Mesendoderm (in vitro differentiated cells): ENCODE measurements around the gene GALNT7.

Experiments used
- DNase-seq: peaks from one replicate; pipeline ENCODE4 v3.0.0; 2013
- H2AK5ac ChIP-seq: 2 replicates; pipeline ENCODE4 v1.6.1; 2013; ENCODE audit warnings: low read length, inconsistent platforms
- H2BK120ac ChIP-seq: 2 replicates; pipeline ENCODE4 v1.6.1; 2013; ENCODE audit warnings: low read depth, mild to moderate bottlenecking, low read length, moderate library complexity, mixed read lengths
- H2BK15ac ChIP-seq: replicated peaks from 2 replicates; pipeline ENCODE4 v1.6.1; 2013; ENCODE audit warnings: low read depth, mild to moderate bottlenecking, moderate library complexity
- H2BK5ac ChIP-seq: 2 replicates; pipeline ENCODE4 v1.6.1; 2013; ENCODE audit warnings: low read length, inconsistent platforms
- H3K18ac ChIP-seq: 2 replicates; pipeline ENCODE4 v1.6.1; 2013; ENCODE audit warnings: mild to moderate bottlenecking, low read length, mixed read lengths
- H3K23ac ChIP-seq: one replicate; pipeline ENCODE4 v1.6.1; 2013; ENCODE audit warnings: low read length
- H3K27ac ChIP-seq: 2 replicates; pipeline ENCODE4 v1.5.1; 2013; ENCODE audit warnings: low read depth, mild to moderate bottlenecking, inconsistent platforms, low read length, moderate library complexity
- H3K27me3 ChIP-seq: 2 replicates; pipeline ENCODE4 v1.6.1; 2013; ENCODE audit warnings: low read length, control low read depth, mild to moderate bottlenecking, inconsistent platforms; ENCODE audit not compliant: insufficient read depth, poor library complexity
- H3K36me3 ChIP-seq: 2 replicates; pipeline ENCODE4 v1.6.1; 2013; ENCODE audit warnings: low read length, inconsistent platforms; ENCODE audit not compliant: control insufficient read depth, insufficient read depth
- H3K4ac ChIP-seq: one replicate; pipeline ENCODE4 v1.6.1; 2013; ENCODE audit warnings: low read depth, mild to moderate bottlenecking, low read length, moderate library complexity
- H3K4me1 ChIP-seq: 2 replicates; pipeline ENCODE4 v1.6.1; 2013; ENCODE audit warnings: low read depth, low read length, inconsistent platforms; ENCODE audit not compliant: control insufficient read depth
- H3K4me2 ChIP-seq: 2 replicates; pipeline ENCODE4 v1.6.1; 2013; ENCODE audit warnings: low read length
- H3K4me3 ChIP-seq: 2 replicates; pipeline ENCODE4 v1.5.1; 2013; ENCODE audit warnings: mild to moderate bottlenecking, low read length
- H3K56ac ChIP-seq: one replicate; pipeline ENCODE4 v1.6.1; 2013; ENCODE audit warnings: low read length
- H3K79me1 ChIP-seq: 2 replicates; pipeline ENCODE4 v1.6.1; 2013; ENCODE audit warnings: low read length, inconsistent platforms
- H3K79me2 ChIP-seq: 2 replicates; pipeline ENCODE4 v1.6.1; 2013; ENCODE audit warnings: mild to moderate bottlenecking, low read length; ENCODE audit not compliant: control insufficient read depth, insufficient read depth
- H3K9ac ChIP-seq: 2 replicates; pipeline ENCODE4 v1.6.1; 2013; ENCODE audit warnings: low read length, inconsistent platforms
- H4K5ac ChIP-seq: one replicate; pipeline ENCODE4 v1.6.1; 2013; ENCODE audit warnings: low read length
- H4K8ac ChIP-seq: one replicate; pipeline ENCODE4 v1.6.1; 2013; ENCODE audit warnings: low read depth, mild to moderate bottlenecking, control low read depth, low read length, moderate library complexity
- WGBS: extraction: QIAGEN DNeasy Blood & Tissue Kit; methylation state at CpG from one replicate; pipeline ENCODE4 v1.1.7; 2013; ENCODE audit warnings: low lambda C conversion rate, missing lambda C conversion rate; ENCODE audit not compliant: insufficient coverage; ENCODE audit errors: extremely low coverage; 5-methylcytosine and 5-hydroxymethylcytosine counted together

The GALNT7 gene

GRCh38 chr4:173211838-173212237, 43.2 kb downstream of the GALNT7 start:
- H3K27me3 ChIP-seq, result no peaks in the 10 kb centered on the region
- no peak overlapping the region for H3K18ac ChIP-seq
- no peak overlapping the region for H3K4me2 ChIP-seq
- no peak overlapping the region for H2AK5ac ChIP-seq
- H3K23ac ChIP-seq, result no peak overlapping the region
- peaks cover 18% of the 10 kb centered on the region for H3K79me2 ChIP-seq
- H2BK15ac ChIP-seq, result no peak overlapping the region
- H2BK120ac ChIP-seq, result no peak overlapping the region
- no CpG with 5 or more reads among the region's 1 CpG for WGBS
- H3K79me1 ChIP-seq, result peaks cover 6% of the 10 kb centered on the region
- no peak overlapping the region for H3K4ac ChIP-seq
- H4K8ac ChIP-seq, result no peak overlapping the region
- peak; percentile 82 for DNase-seq
- H3K4me1 ChIP-seq, result peaks cover 3% of the 10 kb centered on the region
- no peak overlapping the region for H3K27ac ChIP-seq
- H3K56ac ChIP-seq, result no peak overlapping the region
- H4K5ac ChIP-seq, result no peak overlapping the region
- no peak overlapping the region for H3K4me3 ChIP-seq
- H2BK5ac ChIP-seq, result no peak overlapping the region
- H3K36me3 ChIP-seq, result no peaks in the 10 kb centered on the region
- H3K9ac ChIP-seq, result no peak overlapping the region

GRCh38 chr4:173212379-173212778, 43.8 kb downstream of the GALNT7 start:
- no peak overlapping the region for H3K27ac ChIP-seq
- peaks cover 4% of the 10 kb centered on the region for H3K79me1 ChIP-seq
- no peak for DNase-seq
- no peak overlapping the region for H2BK120ac ChIP-seq
- H2BK15ac ChIP-seq, result no peak overlapping the region
- no peak overlapping the region for H3K23ac ChIP-seq
- H4K5ac ChIP-seq, result no peak overlapping the region
- H4K8ac ChIP-seq, result no peak overlapping the region
- H3K4me2 ChIP-seq, result no peak overlapping the region
- peaks cover 18% of the 10 kb centered on the region for H3K79me2 ChIP-seq
- no peak overlapping the region for H2AK5ac ChIP-seq
- H3K36me3 ChIP-seq, result no peaks in the 10 kb centered on the region
- H3K4me3 ChIP-seq, result no peak overlapping the region
- WGBS, result no CpG with 5 or more reads among the region's 1 CpG
- H3K9ac ChIP-seq, result no peak overlapping the region
- peaks cover 3% of the 10 kb centered on the region for H3K4me1 ChIP-seq
- H3K4ac ChIP-seq, result no peak overlapping the region
- H3K18ac ChIP-seq, result no peak overlapping the region
- H3K56ac ChIP-seq, result no peak overlapping the region
- no peak overlapping the region for H2BK5ac ChIP-seq
- no peaks in the 10 kb centered on the region for H3K27me3 ChIP-seq

GRCh38 chr4:173213296-173213695, 44.7 kb downstream of the GALNT7 start:
- Histone ChIP-seq H3K36me3 (no peaks in the 10 kb centered on the region), H2AK5ac (no peak overlapping the region), H3K79me2 (peaks cover 18% of the 10 kb centered on the region), H3K4me1 (peaks cover 3% of the 10 kb centered on the region), H4K5ac (no peak overlapping the region), H2BK15ac (no peak overlapping the region), H3K4me3 (no peak overlapping the region), H3K4ac (no peak overlapping the region), H3K23ac (no peak overlapping the region), H3K27me3 (no peaks in the 10 kb centered on the region), H2BK120ac (no peak overlapping the region), H2BK5ac (no peak overlapping the region), H3K18ac (no peak overlapping the region), H4K8ac (no peak overlapping the region), H3K56ac (no peak overlapping the region), H3K27ac (no peak overlapping the region), H3K9ac (no peak overlapping the region), H3K4me2 (no peak overlapping the region), H3K79me1 (peaks cover 4% of the 10 kb centered on the region)
- no peak for DNase-seq
- WGBS, result no CpG with 5 or more reads among the region's 2 CpGs

- Histone ChIP-seq H3K36me3 (no peaks in the 10 kb centered on the region), H3K27ac (no peak overlapping the region), H3K4ac (no peak overlapping the region), H3K79me1 (peaks cover 4% of the 10 kb centered on the region), H2AK5ac (no peak overlapping the region), H3K18ac (no peak overlapping the region), H2BK5ac (no peak overlapping the region), H3K4me2 (no peak overlapping the region), H4K8ac (no peak overlapping the region), H2BK120ac (no peak overlapping the region), H3K27me3 (no peaks in the 10 kb centered on the region), H3K79me2 (peaks cover 14% of the 10 kb centered on the region), H3K4me1 (peaks cover 4% of the 10 kb centered on the region), H3K4me3 (no peak overlapping the region), H3K23ac (no peak overlapping the region), H3K9ac (no peak overlapping the region), H3K56ac (no peak overlapping the region), H4K5ac (no peak overlapping the region), H2BK15ac (no peak overlapping the region)
- DNase-seq, result peak; percentile 74
- WGBS, result no CpG with 5 or more reads among the region's 1 CpG
These were observed 45.6 kb downstream of the GALNT7 start for GRCh38 chr4:173214231-173214630.

- peaks cover 4% of the 10 kb centered on the region for H3K4me1 ChIP-seq
- H4K8ac ChIP-seq, result no peak overlapping the region
- H3K9ac ChIP-seq, result no peak overlapping the region
- no peak overlapping the region for H3K27ac ChIP-seq
- no peak overlapping the region for H3K4me2 ChIP-seq
- H3K4me3 ChIP-seq, result no peak overlapping the region
- no peaks in the 10 kb centered on the region for H3K27me3 ChIP-seq
- no peak overlapping the region for H3K23ac ChIP-seq
- DNase-seq, result no peak
- no peaks in the 10 kb centered on the region for H3K36me3 ChIP-seq
- no peak overlapping the region for H3K4ac ChIP-seq
- H3K79me2 ChIP-seq, result peaks cover 12% of the 10 kb centered on the region
- no peak overlapping the region for H2BK120ac ChIP-seq
- no peak overlapping the region for H3K56ac ChIP-seq
- H2BK5ac ChIP-seq, result no peak overlapping the region
- no peak overlapping the region for H3K18ac ChIP-seq
- no peak overlapping the region for H2BK15ac ChIP-seq
- H2AK5ac ChIP-seq, result no peak overlapping the region
- WGBS, result no CpG with 5 or more reads among the region's 2 CpGs
- H4K5ac ChIP-seq, result no peak overlapping the region
- peaks cover 4% of the 10 kb centered on the region for H3K79me1 ChIP-seq
These were observed 46.0 kb downstream of the GALNT7 start for GRCh38 chr4:173214661-173215060.

- H2BK5ac ChIP-seq, result no peak overlapping the region
- no peak overlapping the region for H3K23ac ChIP-seq
- H3K56ac ChIP-seq, result no peak overlapping the region
- H3K18ac ChIP-seq, result no peak overlapping the region
- H2AK5ac ChIP-seq, result no peak overlapping the region
- no peak overlapping the region for H3K9ac ChIP-seq
- H3K79me1 ChIP-seq, result peaks cover 2% of the 10 kb centered on the region
- no peak overlapping the region for H2BK15ac ChIP-seq
- no peak overlapping the region for H3K4ac ChIP-seq
- H3K36me3 ChIP-seq, result no peaks in the 10 kb centered on the region
- H3K27me3 ChIP-seq, result no peaks in the 10 kb centered on the region
- H2BK120ac ChIP-seq, result no peak overlapping the region
- H3K4me1 ChIP-seq, result peaks cover 4% of the 10 kb centered on the region
- H3K79me2 ChIP-seq, result peaks cover 10% of the 10 kb centered on the region
- H3K27ac ChIP-seq, result no peak overlapping the region
- no peak for DNase-seq
- no peak overlapping the region for H3K4me2 ChIP-seq
- H4K5ac ChIP-seq, result no peak overlapping the region
- no peak overlapping the region for H4K8ac ChIP-seq
- no CpG with 5 or more reads among the region's 1 CpG for WGBS
- H3K4me3 ChIP-seq, result no peak overlapping the region
These were observed 48.5 kb downstream of the GALNT7 start for GRCh38 chr4:173217075-173217474.
